A673 (cell line): ENCODE data around the gene OR7A10.

ENCODE experiments used
- CTCF ChIP-seq: fragments of 300-800, 200-600 bp; sonication (generic); conservative IDR thresholded peaks from 2 replicates; pipeline ENCODE4 v1.5.1; 2017; ENCODE audit warnings: low read depth, mild to moderate bottlenecking, antibody characterized with exemption, low read length, moderate library complexity, mixed read lengths
- EZH2 ChIP-seq: fragments of 200-600 bp; sonication (generic); IDR thresholded peaks from 2 replicates; pipeline ENCODE4 v1.6.1; 2017; ENCODE audit warnings: borderline replicate concordance, low read depth, mild to moderate bottlenecking, mixed read lengths, antibody characterized with exemption, low read length; ENCODE audit not compliant: poor library complexity, severe bottlenecking

GRCh38 chr19:14886032-14886431 is 37.3 kb upstream of the OR7A10 start, which contains the start of gene OR7A17:
- TF ChIP-seq CTCF (no peak), EZH2 (no peak)
